ENCODE data around the gene COL28A1. TPM values are rescaled to one million over a fixed set of nuclear protein-coding genes. Genes with fewer than 3 reads are reported as not detected.

COL28A1 gene
- total RNA-seq, 1 experiment from 2014 or later: not detected

DNA sequence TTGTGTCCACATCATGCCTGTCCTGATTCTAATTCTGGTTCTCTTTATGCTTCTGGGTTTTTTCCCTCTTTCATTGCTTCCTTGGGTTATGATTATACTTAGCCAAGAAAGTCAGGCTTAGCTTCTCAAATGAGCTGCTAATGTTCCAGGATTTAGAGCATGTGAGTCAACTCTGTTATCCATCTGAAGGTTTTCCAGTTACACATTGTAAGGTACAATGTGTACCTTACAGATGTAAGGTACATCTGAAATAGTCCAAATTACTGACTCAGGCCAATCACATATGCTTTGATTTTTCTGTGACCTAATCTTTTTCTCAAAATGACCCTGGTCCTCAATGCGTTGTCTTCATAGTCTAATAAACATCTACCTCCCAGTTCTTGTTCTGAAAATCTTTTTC, 17.7 kb upstream of the COL28A1 start:
- Histone ChIP-seq H3K4me1 (replicated peaks) (peaks cover 12% of the 10 kb centered on the region), H3K9me3 (replicated peaks) (no peaks in the 10 kb centered on the region), H3K4me3 (no peak overlapping the region), H3K36me3 (no peaks in the 10 kb centered on the region), H3K27me3 (replicated peaks) (no peaks in the 10 kb centered on the region), H3K27ac (no peak overlapping the region)
- no peak for DNase-seq (ENCODE audit: low read depth in 1 of 2, low spot score in 2 of 2)

DNA sequence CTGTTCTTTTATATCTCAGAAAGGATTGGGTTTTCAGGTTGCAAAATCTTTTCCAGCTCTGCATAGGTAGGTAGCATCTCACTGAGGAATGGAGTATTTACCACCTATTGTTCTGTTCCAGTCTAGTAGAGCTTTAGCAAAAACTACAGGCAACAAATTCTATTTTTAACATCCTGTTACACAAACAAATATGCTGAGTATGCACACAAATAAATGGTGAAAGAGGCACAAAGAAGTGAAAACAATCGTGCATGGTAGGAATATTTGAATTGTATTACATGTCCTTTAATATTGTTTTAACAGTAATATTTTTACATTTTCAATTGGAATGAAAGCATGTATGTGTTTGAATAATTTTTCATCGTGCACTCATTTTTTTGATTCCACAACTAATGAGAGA, 16.5 kb upstream of the COL28A1 start:
- H3K27me3 ChIP-seq (replicated peaks): no peaks in the 10 kb centered on the region
- H3K4me1 ChIP-seq (replicated peaks): peaks cover 12% of the 10 kb centered on the region
- H3K4me3 ChIP-seq: no peak overlapping the region
- H3K9me3 ChIP-seq (replicated peaks): no peaks in the 10 kb centered on the region
- H3K36me3 ChIP-seq: no peaks in the 10 kb centered on the region
- DNase-seq (ENCODE audit: low read depth in 1 of 2, low spot score in 2 of 2): no peak
- no peak overlapping the region for H3K27ac ChIP-seq

DNA sequence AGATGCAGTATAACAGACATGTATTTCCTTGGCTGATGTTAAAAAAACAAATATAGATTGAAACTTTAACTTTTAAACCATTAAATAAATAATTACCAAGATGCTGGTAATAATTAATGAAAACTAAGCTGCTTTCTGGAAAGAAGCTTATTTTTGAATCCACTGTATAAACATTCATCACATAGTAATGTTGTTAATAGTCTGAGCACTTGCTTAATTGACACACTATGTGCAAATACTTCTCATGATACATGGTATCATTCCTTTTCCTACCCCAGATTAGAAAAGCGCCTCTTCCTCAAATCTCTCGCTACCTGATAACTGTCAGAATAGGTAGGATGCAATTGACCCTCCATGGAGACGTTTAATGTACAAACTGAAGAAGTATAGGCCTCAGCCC, 15.0 kb upstream of the COL28A1 start:
- DNase-seq (ENCODE audit: low read depth in 1 of 2, low spot score in 2 of 2): no peak
- Histone ChIP-seq H3K36me3 (no peaks in the 10 kb centered on the region), H3K4me1 (replicated peaks) (peaks cover 12% of the 10 kb centered on the region), H3K27ac (no peak overlapping the region), H3K4me3 (no peak overlapping the region), H3K9me3 (replicated peaks) (no peaks in the 10 kb centered on the region), H3K27me3 (replicated peaks) (no peaks in the 10 kb centered on the region)

GRCh38 chr7:7548407-7548806, 12.7 kb upstream of the COL28A1 start:
- H3K4me1 ChIP-seq (replicated peaks): no peaks in the 10 kb centered on the region
- H3K36me3 ChIP-seq: no peaks in the 10 kb centered on the region
- H3K9me3 ChIP-seq (replicated peaks): no peaks in the 10 kb centered on the region
- H3K27me3 ChIP-seq (replicated peaks): no peaks in the 10 kb centered on the region
- no peak overlapping the region for H3K27ac ChIP-seq
- DNase-seq (ENCODE audit: low read depth in 1 of 2, low spot score in 2 of 2): no peak
- no peak overlapping the region for H3K4me3 ChIP-seq

- no peak overlapping the region for H3K4me3 ChIP-seq
- no peaks in the 10 kb centered on the region for H3K4me1 ChIP-seq (replicated peaks)
- no peak overlapping the region for H3K27ac ChIP-seq
- H3K36me3 ChIP-seq: no peaks in the 10 kb centered on the region
- no peaks in the 10 kb centered on the region for H3K27me3 ChIP-seq (replicated peaks)
- no peak for DNase-seq (ENCODE audit: low read depth in 1 of 2, low spot score in 2 of 2)
- no peaks in the 10 kb centered on the region for H3K9me3 ChIP-seq (replicated peaks)
Measured at GRCh38 chr7:7542251-7542835, 6.7 kb upstream of the COL28A1 start.

GRCh38 chr7:7539711-7540110, 4.0 kb upstream of the COL28A1 start:
- no peaks in the 10 kb centered on the region for H3K4me1 ChIP-seq (replicated peaks)
- peaks cover 6% of the 10 kb centered on the region; the same call in 1 of the 2 replicates for H3K27me3 ChIP-seq (replicated peaks)
- no peak overlapping the region for H3K27ac ChIP-seq
- H3K4me3 ChIP-seq: no peak overlapping the region
- H3K9me3 ChIP-seq (replicated peaks): no peaks in the 10 kb centered on the region
- no peaks in the 10 kb centered on the region for H3K36me3 ChIP-seq
- no peak for DNase-seq (ENCODE audit: low read depth in 1 of 2, low spot score in 2 of 2)

- no peak for DNase-seq (ENCODE audit: low read depth in 1 of 2, low spot score in 2 of 2)
- H3K36me3 ChIP-seq: no peaks in the 10 kb centered on the region
Measured at GRCh38 chr7:7539152-7539551, 3.5 kb upstream of the COL28A1 start.

GRCh38 chr7:7537711-7538110, 2.0 kb upstream of the COL28A1 start:
- no peak for DNase-seq (ENCODE audit: low read depth in 1 of 2, low spot score in 2 of 2)
- H3K4me1 ChIP-seq (replicated peaks): no peaks in the 10 kb centered on the region
- H3K27me3 ChIP-seq (replicated peaks): peaks cover 6% of the 10 kb centered on the region
- H3K36me3 ChIP-seq: no peaks in the 10 kb centered on the region
- H3K4me3 ChIP-seq: no peak overlapping the region
- H3K9me3 ChIP-seq (replicated peaks): no peaks in the 10 kb centered on the region
- no peak overlapping the region for H3K27ac ChIP-seq

More at GRCh38 chr7:7539152-7539551, 3.5 kb upstream of the COL28A1 start:
- H3K4me1 ChIP-seq (replicated peaks): no peaks in the 10 kb centered on the region
- no peak overlapping the region for H3K4me3 ChIP-seq
- H3K9me3 ChIP-seq (replicated peaks): no peaks in the 10 kb centered on the region
- H3K27me3 ChIP-seq (replicated peaks): peaks cover 6% of the 10 kb centered on the region; the same call in 1 of the 2 replicates
- no peak overlapping the region for H3K27ac ChIP-seq

- no peaks in the 10 kb centered on the region for H3K4me1 ChIP-seq (replicated peaks)
- no peak overlapping the region for H3K27ac ChIP-seq
- H3K36me3 ChIP-seq: no peaks in the 10 kb centered on the region
- H3K9me3 ChIP-seq (replicated peaks): no peaks in the 10 kb centered on the region
- H3K4me3 ChIP-seq: no peak overlapping the region
- DNase-seq (ENCODE audit: low read depth in 1 of 2, low spot score in 2 of 2): no peak
- H3K27me3 ChIP-seq (replicated peaks): peaks cover 6% of the 10 kb centered on the region
Measured at GRCh38 chr7:7536396-7537019, 835 bp upstream of the COL28A1 start.

- Histone ChIP-seq H3K9me3 (replicated peaks) (no peaks in the 10 kb centered on the region), H3K27ac (no peak overlapping the region), H3K4me1 (replicated peaks) (no peaks in the 10 kb centered on the region), H3K4me3 (no peak overlapping the region), H3K36me3 (no peaks in the 10 kb centered on the region), H3K27me3 (replicated peaks) (peaks cover 6% of the 10 kb centered on the region)
- DNase-seq (ENCODE audit: low read depth in 1 of 2, low spot score in 2 of 2): no peak
Measured at GRCh38 chr7:7533831-7534430, 1.7 kb downstream of the COL28A1 start.

DNA sequence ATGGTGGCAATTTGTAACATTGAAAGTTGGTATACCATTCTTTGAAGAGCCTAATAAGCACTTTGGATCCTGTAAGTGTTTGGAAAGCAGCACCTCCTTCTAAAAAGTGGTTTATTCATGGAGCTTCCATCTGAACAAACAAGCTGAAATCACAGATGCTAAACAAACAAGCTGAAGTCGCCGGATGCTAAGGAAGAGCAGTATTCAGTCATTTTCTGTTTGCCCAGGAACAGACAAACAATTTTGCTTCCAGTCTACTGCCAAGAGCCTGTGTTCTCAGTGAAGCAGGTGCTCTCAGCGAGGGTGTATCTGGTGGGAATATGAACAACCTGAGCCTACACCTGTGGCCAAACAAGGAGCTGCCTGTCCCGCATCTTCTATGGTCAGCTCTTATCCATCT, 6.3 kb downstream of the COL28A1 start:
- Histone ChIP-seq H3K36me3 (no peaks in the 10 kb centered on the region), H3K4me3 (no peak overlapping the region), H3K4me1 (replicated peaks) (no peaks in the 10 kb centered on the region), H3K9me3 (replicated peaks) (no peaks in the 10 kb centered on the region), H3K27me3 (replicated peaks) (no peaks in the 10 kb centered on the region; the same call in 1 of the 2 replicates), H3K27ac (no peak overlapping the region)
- no peak for DNase-seq (ENCODE audit: low read depth in 1 of 2, low spot score in 2 of 2)

- DNase-seq (ENCODE audit: low read depth in 1 of 2, low spot score in 2 of 2): no peak
- H3K4me1 ChIP-seq (replicated peaks): no peaks in the 10 kb centered on the region
- H3K27ac ChIP-seq: no peak overlapping the region
- no peak overlapping the region for H3K4me3 ChIP-seq
- H3K27me3 ChIP-seq (replicated peaks): no peaks in the 10 kb centered on the region
- no peaks in the 10 kb centered on the region for H3K36me3 ChIP-seq
- no peaks in the 10 kb centered on the region for H3K9me3 ChIP-seq (replicated peaks)
Measured at GRCh38 chr7:7527047-7527446, 8.6 kb downstream of the COL28A1 start.

- DNase-seq (ENCODE audit: low read depth in 1 of 2, low spot score in 2 of 2): no peak
- no peak overlapping the region for H3K4me3 ChIP-seq
- no peaks in the 10 kb centered on the region for H3K27me3 ChIP-seq (replicated peaks)
- H3K4me1 ChIP-seq (replicated peaks): no peaks in the 10 kb centered on the region
- H3K27ac ChIP-seq: no peak overlapping the region
- no peaks in the 10 kb centered on the region for H3K9me3 ChIP-seq (replicated peaks)
- no peaks in the 10 kb centered on the region for H3K36me3 ChIP-seq
Measured at GRCh38 chr7:7526006-7526405, 9.7 kb downstream of the COL28A1 start.

DNA sequence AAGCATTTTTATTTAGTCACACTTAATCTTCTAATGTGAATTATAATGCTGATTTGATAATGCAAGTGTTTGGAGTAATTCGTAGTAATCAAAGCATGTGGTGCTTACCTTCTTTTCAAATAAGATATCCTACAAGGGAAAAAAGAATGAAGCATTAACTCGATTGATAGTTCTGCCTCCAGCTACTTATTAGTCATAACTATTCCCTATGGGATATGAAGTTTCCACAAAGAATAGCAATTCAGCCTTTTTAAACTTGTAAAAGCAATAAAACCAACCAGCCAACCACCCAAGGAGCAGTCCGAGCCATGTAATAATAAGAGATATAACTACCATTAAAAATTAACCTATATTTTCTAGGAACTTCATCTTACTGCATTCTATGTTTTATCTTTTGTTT, 11.6 kb downstream of the COL28A1 start:
- H3K27ac ChIP-seq: no peak overlapping the region
- H3K36me3 ChIP-seq: no peaks in the 10 kb centered on the region
- H3K4me3 ChIP-seq: no peak overlapping the region
- no peaks in the 10 kb centered on the region for H3K27me3 ChIP-seq (replicated peaks)
- no peaks in the 10 kb centered on the region for H3K4me1 ChIP-seq (replicated peaks)
- DNase-seq (ENCODE audit: low read depth in 1 of 2, low spot score in 2 of 2): no peak
- H3K9me3 ChIP-seq (replicated peaks): no peaks in the 10 kb centered on the region
